Natural killer cell (primary cell): ENCODE data around the gene SMIM10L2A. TPM values are rescaled to one million over a fixed set of nuclear protein-coding genes. Genes with fewer than 3 reads are reported as not detected.

ENCODE experiments used
- ATAC-seq, 3 donors: fragments of 150-1000 bp in 2 of 3; fragments of 200-7000 bp in 1 of 3; cut with Tn5 transposase; 1 replicate in 1 of 3; 2 replicates in 2 of 3; pipeline ENCODE4 v1.10.0; 2021; ENCODE audit warnings: mild to moderate bottlenecking in 2 of 3, moderate library complexity in 2 of 3
- DNase-seq, 2 donors: peaks; one replicate each; pipeline versions ENCODE4 v3.0.0 to v3.0.0-alpha.2; 2013 to 2021; ENCODE audit warnings: mixed read lengths in 1 of 2
- H3K27ac ChIP-seq: one replicate; pipeline ENCODE4 v1.5.1; 2013; ENCODE audit warnings: mild to moderate bottlenecking, low read length
- H3K27me3 ChIP-seq: one replicate; pipeline ENCODE4 v1.6.1; 2013; ENCODE audit warnings: low read length; ENCODE audit not compliant: control insufficient read depth, insufficient read depth
- H3K36me3 ChIP-seq: one replicate; pipeline ENCODE4 v1.6.1; 2013; ENCODE audit warnings: low read length; ENCODE audit not compliant: control insufficient read depth, insufficient read depth
- H3K4me1 ChIP-seq: one replicate; pipeline ENCODE4 v1.6.1; 2013; ENCODE audit warnings: low read length; ENCODE audit not compliant: control insufficient read depth, insufficient read depth
- H3K4me3 ChIP-seq: one replicate; pipeline ENCODE4 v1.5.1; 2013; ENCODE audit warnings: low read length
- H3K9me3 ChIP-seq: one replicate; pipeline ENCODE4 v1.6.1; 2013; ENCODE audit warnings: low read length; ENCODE audit not compliant: control insufficient read depth, insufficient read depth
- H3K27ac Mint-ChIP-seq, 2 donors: one replicate each; pipeline ENCODE4 v1.8.0; 2022; ENCODE audit warnings: mild to moderate bottlenecking in 2 of 2, mixed read lengths in 2 of 2, moderate library complexity in 1 of 2
- H3K27me3 Mint-ChIP-seq, 2 donors: one replicate each; pipeline ENCODE4 v1.8.0; 2022; ENCODE audit warnings: low read depth in 2 of 2, mixed read lengths in 2 of 2
- H3K36me3 Mint-ChIP-seq: one replicate; pipeline ENCODE4 v1.8.0; 2022; ENCODE audit warnings: mixed read lengths
- H3K4me1 Mint-ChIP-seq, 2 donors: one replicate each; pipeline ENCODE4 v1.8.0; 2022; ENCODE audit warnings: mixed read lengths in 2 of 2
- H3K4me3 Mint-ChIP-seq: one replicate; pipeline ENCODE4 v1.8.0; 2022; ENCODE audit warnings: mild to moderate bottlenecking, moderate library complexity, mixed read lengths
- H3K9me3 Mint-ChIP-seq, 2 donors: one replicate each; pipeline ENCODE4 v1.8.0; 2022; ENCODE audit warnings: mixed read lengths in 2 of 2
- WGBS: methylation state at CpG from one replicate; pipeline ENCODE4 v1.1.7; 2013; ENCODE audit warnings: missing lambda C conversion rate; ENCODE audit not compliant: insufficient coverage; 5-methylcytosine and 5-hydroxymethylcytosine counted together
- intact Hi-C: fragments of 100-400 bp; cut with micrococcal nuclease; formaldehyde crosslinking; loops from one replicate; pipeline ENCODE4 v1.14.2; 2022
- total RNA-seq, 4 donors: library from RNA; stranded (reverse); fragments of 120-200 nt in 1 of 4; gene quantifications; one replicate each; pipeline versions ENCODE4 v1.2.3 to v1.2.4, GENCODE V29; 2013 to 2022
- TF ChIP-seq, protein P1 (sequence below): fragments of 200-600 bp; IDR thresholded peaks from one replicate; pipeline ENCODE4 v1.8.0; 2022; ENCODE audit warnings: antibody characterized with exemption

The SMIM10L2A gene
- under 1 TPM; 0.08 to 0.27 (median 0.14) TPM for total RNA-seq
- total RNA-seq (2013): 0.65 TPM

- ATAC-seq (peak; percentile 37 to 57 (median 52)), DNase-seq (no peak)
- H3K4me1 ChIP-seq: peaks cover 12% of the 10 kb centered on the region
- Mint-ChIP-seq H3K27me3 (peaks cover 8 to 20% of the 10 kb centered on the region in 2 donors), H3K9me3 (no peaks in the 10 kb centered on the region), H3K36me3 (no peaks in the 10 kb centered on the region), H3K27ac (no peak within 1 kb of the TSS), H3K4me1 (peaks cover 5 to 6% of the 10 kb centered on the region in 2 donors), H3K4me3 (peak within 1 kb of the TSS; percentile 79)
- no peak within 1 kb of the TSS for H3K27ac ChIP-seq
- H3K9me3 ChIP-seq: no peaks in the 10 kb centered on the region
- peak within 1 kb of the TSS; percentile 33 for H3K4me3 ChIP-seq
- no peaks in the 10 kb centered on the region for H3K27me3 ChIP-seq
- 5% methylated on average over 99 of the region's 100 CpGs for WGBS
- H3K36me3 ChIP-seq: no peaks in the 10 kb centered on the region
- intact Hi-C loops: no loop called here
- TF ChIP-seq, protein P1, sequence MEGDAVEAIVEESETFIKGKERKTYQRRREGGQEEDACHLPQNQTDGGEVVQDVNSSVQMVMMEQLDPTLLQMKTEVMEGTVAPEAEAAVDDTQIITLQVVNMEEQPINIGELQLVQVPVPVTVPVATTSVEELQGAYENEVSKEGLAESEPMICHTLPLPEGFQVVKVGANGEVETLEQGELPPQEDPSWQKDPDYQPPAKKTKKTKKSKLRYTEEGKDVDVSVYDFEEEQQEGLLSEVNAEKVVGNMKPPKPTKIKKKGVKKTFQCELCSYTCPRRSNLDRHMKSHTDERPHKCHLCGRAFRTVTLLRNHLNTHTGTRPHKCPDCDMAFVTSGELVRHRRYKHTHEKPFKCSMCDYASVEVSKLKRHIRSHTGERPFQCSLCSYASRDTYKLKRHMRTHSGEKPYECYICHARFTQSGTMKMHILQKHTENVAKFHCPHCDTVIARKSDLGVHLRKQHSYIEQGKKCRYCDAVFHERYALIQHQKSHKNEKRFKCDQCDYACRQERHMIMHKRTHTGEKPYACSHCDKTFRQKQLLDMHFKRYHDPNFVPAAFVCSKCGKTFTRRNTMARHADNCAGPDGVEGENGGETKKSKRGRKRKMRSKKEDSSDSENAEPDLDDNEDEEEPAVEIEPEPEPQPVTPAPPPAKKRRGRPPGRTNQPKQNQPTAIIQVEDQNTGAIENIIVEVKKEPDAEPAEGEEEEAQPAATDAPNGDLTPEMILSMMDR: no peak
Observed at GRCh38 chrX:135421932-135422809, at the start of gene SMIM10L2A. TSS of gene SMIM10L2A (plus strand) at chrX:135421944. CDS start at chrX:135422132, 188 bp downstream.

- H3K4me3 ChIP-seq: no peak overlapping the region
- WGBS: 89% methylated on average over 4 of the region's 7 CpGs
- H3K27me3 ChIP-seq: no peaks in the 10 kb centered on the region
- H3K27me3 Mint-ChIP-seq: peaks cover 3 to 13% of the 10 kb centered on the region in 2 donors
- no peak overlapping the region for H3K4me3 Mint-ChIP-seq
- no peaks in the 10 kb centered on the region for H3K9me3 Mint-ChIP-seq
- no peaks in the 10 kb centered on the region for H3K4me1 Mint-ChIP-seq
- H3K4me1 ChIP-seq: no peaks in the 10 kb centered on the region
- H3K36me3 ChIP-seq: no peaks in the 10 kb centered on the region
- no peaks in the 10 kb centered on the region for H3K36me3 Mint-ChIP-seq
- ATAC-seq (no peak), DNase-seq (no peak)
- no peak overlapping the region for H3K27ac ChIP-seq
- intact Hi-C loops: no loop called here
- TF ChIP-seq, protein P1: no peak
- no peak overlapping the region for H3K27ac Mint-ChIP-seq
- peaks cover under 1% of the 10 kb centered on the region for H3K9me3 ChIP-seq
Observed at GRCh38 chrX:135373357-135373756, 48.4 kb upstream of the SMIM10L2A start.

- Histone ChIP-seq H3K27me3 (no peaks in the 10 kb centered on the region), H3K9me3 (no peaks in the 10 kb centered on the region), H3K4me1 (peaks cover 15% of the 10 kb centered on the region), H3K4me3 (no peak overlapping the region), H3K27ac (no peak overlapping the region), H3K36me3 (no peaks in the 10 kb centered on the region)
- TF ChIP-seq, protein P1: no peak
- DNase-seq (peak in 1 of 2 donors; percentile 11), ATAC-seq (no peak)
- Mint-ChIP-seq H3K4me3 (no peak overlapping the region), H3K27ac (no peak overlapping the region), H3K9me3 (no peaks in the 10 kb centered on the region), H3K36me3 (no peaks in the 10 kb centered on the region), H3K4me1 (peaks cover 12 to 21% of the 10 kb centered on the region in 2 donors), H3K27me3 (peaks cover 0 to 2% of the 10 kb centered on the region in 2 donors)
- WGBS: 90% methylated on average over 1 of the region's 1 CpG
- intact Hi-C loops: no loop called here
Observed at GRCh38 chrX:135382260-135382659, 39.5 kb upstream of the SMIM10L2A start.
